Mammary epithelial cell (primary cell): ENCODE results near the gene CORO2B.

Source experiments
- EZH2 ChIP-seq: IDR thresholded peaks from 2 replicates; pipeline ENCODE4 v1.6.1; 2012; ENCODE audit warnings: low read length, inconsistent platforms, borderline replicate concordance
- TF ChIP-seq, protein P1 (sequence below), 2 donors: IDR thresholded peaks in 1 of 2; conservative IDR thresholded peaks in 1 of 2; 2 replicates each; pipeline ENCODE4 v1.5.1; 2011 to 2012; ENCODE audit warnings: inconsistent platforms in 2 of 2, low read length in 2 of 2, mild to moderate bottlenecking in 2 of 2, control low read depth in 1 of 2, low read depth in 1 of 2; ENCODE audit not compliant: insufficient read depth in 1 of 2; ENCODE audit errors: extremely low read depth in 1 of 2

DNA sequence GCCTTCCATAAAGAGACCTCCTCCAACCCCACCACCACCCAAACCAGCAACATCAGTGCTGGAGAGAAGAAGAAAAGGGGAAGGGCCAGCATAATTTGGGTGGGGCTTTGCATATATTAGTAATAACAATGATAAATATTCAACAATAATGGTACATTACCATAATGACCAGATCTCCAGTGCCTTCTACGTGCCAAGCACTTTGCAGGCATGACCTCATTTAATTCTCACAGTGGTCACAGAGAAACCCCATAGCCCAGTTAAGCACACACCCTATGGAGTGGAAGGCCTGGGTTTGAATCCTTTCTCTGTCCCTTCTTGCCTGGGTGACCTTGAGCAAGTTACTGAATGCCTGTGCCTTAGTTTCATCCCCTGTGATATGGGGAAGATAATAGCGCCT, 49.2 kb downstream of the CORO2B start:
- no peak for TF ChIP-seq EZH2
- TF ChIP-seq, protein P1, sequence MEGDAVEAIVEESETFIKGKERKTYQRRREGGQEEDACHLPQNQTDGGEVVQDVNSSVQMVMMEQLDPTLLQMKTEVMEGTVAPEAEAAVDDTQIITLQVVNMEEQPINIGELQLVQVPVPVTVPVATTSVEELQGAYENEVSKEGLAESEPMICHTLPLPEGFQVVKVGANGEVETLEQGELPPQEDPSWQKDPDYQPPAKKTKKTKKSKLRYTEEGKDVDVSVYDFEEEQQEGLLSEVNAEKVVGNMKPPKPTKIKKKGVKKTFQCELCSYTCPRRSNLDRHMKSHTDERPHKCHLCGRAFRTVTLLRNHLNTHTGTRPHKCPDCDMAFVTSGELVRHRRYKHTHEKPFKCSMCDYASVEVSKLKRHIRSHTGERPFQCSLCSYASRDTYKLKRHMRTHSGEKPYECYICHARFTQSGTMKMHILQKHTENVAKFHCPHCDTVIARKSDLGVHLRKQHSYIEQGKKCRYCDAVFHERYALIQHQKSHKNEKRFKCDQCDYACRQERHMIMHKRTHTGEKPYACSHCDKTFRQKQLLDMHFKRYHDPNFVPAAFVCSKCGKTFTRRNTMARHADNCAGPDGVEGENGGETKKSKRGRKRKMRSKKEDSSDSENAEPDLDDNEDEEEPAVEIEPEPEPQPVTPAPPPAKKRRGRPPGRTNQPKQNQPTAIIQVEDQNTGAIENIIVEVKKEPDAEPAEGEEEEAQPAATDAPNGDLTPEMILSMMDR (conservative IDR thresholded peaks at IDR 0.05 in 1 of 2, IDR thresholded peaks at IDR 0.05 in 1 of 2; ENCODE audit: extremely low read depth in 1 of 2, insufficient read depth in 1 of 2, low read depth in 1 of 2, low read length in 2 of 2) = no peak
